CD4-positive, alpha-beta T cell (primary cell): ENCODE data around the gene ZNF319. TPM values are rescaled to one million over a fixed set of nuclear protein-coding genes. Genes with fewer than 3 reads are reported as not detected.

ENCODE experiments used
- ATAC-seq: fragments of 200-7000 bp; cut with Tn5 transposase; one replicate; pipeline ENCODE4 v1.10.0; 2022; ENCODE audit warnings: mild to moderate bottlenecking; ENCODE audit not compliant: poor library complexity
- CTCF ChIA-PET: fragments of 350-600 bp; sonication (Branson Sonifier 250); formaldehyde crosslinking; loops from one replicate; lab custom pipeline; 2021; ENCODE audit warnings: antibody characterized with exemption, inconsistent platforms; lab: Charles Lee
- POLR2A ChIA-PET: fragments of 350-600 bp; sonication (Branson Sonifier 250); formaldehyde crosslinking; loops from one replicate; lab custom pipeline; 2021; ENCODE audit warnings: antibody characterized with exemption, inconsistent platforms; lab: Charles Lee
- DNase-seq, 14 experiments: peaks; one replicate each; pipeline ENCODE4 v3.0.0-alpha.2; 2013 to 2020; ENCODE audit warnings: mixed read lengths in 2 of 14
- H3K27ac ChIP-seq, 2 donors: one replicate each; pipeline versions ENCODE4 v1.5.1 to v1.7.0; 2013; ENCODE audit warnings: low read length in 2 of 2, low read depth in 1 of 2, mild to moderate bottlenecking in 1 of 2
- H3K27me3 ChIP-seq, 2 experiments: 1 replicate in 1 of 2; 2 replicates in 1 of 2; pipeline versions ENCODE4 v1.6.1 to v1.7.0; 2013; ENCODE audit warnings: low read length in 2 of 2, control low read depth in 1 of 2, mild to moderate bottlenecking in 1 of 2, moderate library complexity in 1 of 2; ENCODE audit not compliant: insufficient read depth in 2 of 2, control insufficient read depth in 1 of 2
- H3K36me3 ChIP-seq: one replicate; pipeline ENCODE4 v1.6.1; 2013; ENCODE audit warnings: low read length, control low read depth; ENCODE audit not compliant: insufficient read depth
- H3K4me1 ChIP-seq: one replicate; pipeline ENCODE4 v1.6.1; 2013; ENCODE audit warnings: low read length, control low read depth; ENCODE audit not compliant: insufficient read depth
- H3K4me3 ChIP-seq: one replicate; pipeline ENCODE4 v1.5.1; 2013; ENCODE audit warnings: mild to moderate bottlenecking, low read length, moderate library complexity
- H3K9me3 ChIP-seq, 2 experiments: 1 replicate in 1 of 2; 2 replicates in 1 of 2; pipeline versions ENCODE4 v1.6.1 to v1.7.0; 2013; ENCODE audit warnings: low read length in 2 of 2, mild to moderate bottlenecking in 2 of 2, control low read depth in 1 of 2, moderate library complexity in 1 of 2; ENCODE audit not compliant: control insufficient read depth in 1 of 2, insufficient read depth in 1 of 2
- H3K27ac Mint-ChIP-seq: one replicate; pipeline ENCODE4 v1.8.0; 2020; ENCODE audit warnings: mixed read lengths
- H3K27me3 Mint-ChIP-seq: one replicate; pipeline ENCODE4 v1.8.0; 2021; ENCODE audit warnings: mixed read lengths
- H3K36me3 Mint-ChIP-seq: one replicate; pipeline ENCODE4 v1.8.0; 2021; ENCODE audit warnings: low read depth, mixed read lengths
- H3K4me1 Mint-ChIP-seq: one replicate; pipeline ENCODE4 v1.8.0; 2021; ENCODE audit warnings: low read depth, mixed read lengths
- H3K4me3 Mint-ChIP-seq: one replicate; pipeline ENCODE4 v1.8.0; 2020; ENCODE audit warnings: mild to moderate bottlenecking, mixed read lengths
- H3K9me3 Mint-ChIP-seq: one replicate; pipeline ENCODE4 v1.8.0; 2020; ENCODE audit warnings: mixed read lengths
- intact Hi-C, 2 experiments: fragments of 100-400 bp; cut with DNase I in 1 of 2; cut with micrococcal nuclease in 1 of 2; formaldehyde crosslinking; loops; one replicate each; pipeline versions ENCODE4 v1.15.1 to v1.9.0; 2023 to 2025; cut with DNase I, micrococcal nuclease
- total RNA-seq, 174 experiments: library from RNA in 2 of 174; stranded (reverse) in 2 of 174; gene quantifications; one replicate each; pipeline ENCODE4 v1.2.3 and lab custom pipeline; 2021 to 2026
- TF ChIP-seq, protein P1 (sequence below): fragments of 200-600 bp; IDR thresholded peaks from one replicate; pipeline ENCODE4 v1.8.0; 2022; ENCODE audit warnings: antibody characterized with exemption, mild to moderate bottlenecking

Gene ZNF319
- total RNA-seq, 2 experiments from 2014 or later: 11.4 to 12.9 TPM

DNA sequence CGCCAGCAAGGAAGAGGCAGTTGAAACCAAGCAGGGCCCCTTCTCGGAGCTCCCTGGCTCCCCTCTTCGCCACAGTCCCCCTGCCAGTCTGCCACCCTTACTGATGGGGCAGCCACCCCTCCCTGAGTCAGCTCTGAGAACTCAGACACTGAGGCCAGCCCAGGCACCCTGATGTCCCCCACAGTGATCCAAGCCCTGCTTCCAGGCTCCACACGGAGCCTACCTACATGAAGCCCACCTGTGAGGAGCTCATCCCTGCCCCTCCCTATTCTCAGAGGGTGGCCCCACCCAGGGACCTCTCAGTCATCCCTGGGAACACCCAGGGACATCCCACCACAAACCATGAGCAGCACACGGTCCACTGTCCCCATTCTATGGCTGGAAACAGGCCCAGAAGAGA, 38.4 kb downstream of the ZNF319 start:
- intact Hi-C loops: no loop called here
- H3K9me3 ChIP-seq: no peaks in the 10 kb centered on the region
- TF ChIP-seq, protein P1, sequence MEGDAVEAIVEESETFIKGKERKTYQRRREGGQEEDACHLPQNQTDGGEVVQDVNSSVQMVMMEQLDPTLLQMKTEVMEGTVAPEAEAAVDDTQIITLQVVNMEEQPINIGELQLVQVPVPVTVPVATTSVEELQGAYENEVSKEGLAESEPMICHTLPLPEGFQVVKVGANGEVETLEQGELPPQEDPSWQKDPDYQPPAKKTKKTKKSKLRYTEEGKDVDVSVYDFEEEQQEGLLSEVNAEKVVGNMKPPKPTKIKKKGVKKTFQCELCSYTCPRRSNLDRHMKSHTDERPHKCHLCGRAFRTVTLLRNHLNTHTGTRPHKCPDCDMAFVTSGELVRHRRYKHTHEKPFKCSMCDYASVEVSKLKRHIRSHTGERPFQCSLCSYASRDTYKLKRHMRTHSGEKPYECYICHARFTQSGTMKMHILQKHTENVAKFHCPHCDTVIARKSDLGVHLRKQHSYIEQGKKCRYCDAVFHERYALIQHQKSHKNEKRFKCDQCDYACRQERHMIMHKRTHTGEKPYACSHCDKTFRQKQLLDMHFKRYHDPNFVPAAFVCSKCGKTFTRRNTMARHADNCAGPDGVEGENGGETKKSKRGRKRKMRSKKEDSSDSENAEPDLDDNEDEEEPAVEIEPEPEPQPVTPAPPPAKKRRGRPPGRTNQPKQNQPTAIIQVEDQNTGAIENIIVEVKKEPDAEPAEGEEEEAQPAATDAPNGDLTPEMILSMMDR: no peak
- no peaks in the 10 kb centered on the region for H3K36me3 ChIP-seq
- H3K4me1 Mint-ChIP-seq: no peaks in the 10 kb centered on the region
- H3K4me3 ChIP-seq: no peak overlapping the region
- ChIA-PET POLR2A (no interaction called here), CTCF (no interaction called here)
- H3K27me3 Mint-ChIP-seq: no peaks in the 10 kb centered on the region
- H3K4me3 Mint-ChIP-seq: no peak overlapping the region
- H3K27ac Mint-ChIP-seq: no peak overlapping the region
- H3K9me3 Mint-ChIP-seq: no peaks in the 10 kb centered on the region
- no peaks in the 10 kb centered on the region for H3K36me3 Mint-ChIP-seq
- H3K27ac ChIP-seq: no peak overlapping the region
- no peak for DNase-seq
- no peak for ATAC-seq
- no peaks in the 10 kb centered on the region for H3K4me1 ChIP-seq
- no peaks in the 10 kb centered on the region for H3K27me3 ChIP-seq

DNA sequence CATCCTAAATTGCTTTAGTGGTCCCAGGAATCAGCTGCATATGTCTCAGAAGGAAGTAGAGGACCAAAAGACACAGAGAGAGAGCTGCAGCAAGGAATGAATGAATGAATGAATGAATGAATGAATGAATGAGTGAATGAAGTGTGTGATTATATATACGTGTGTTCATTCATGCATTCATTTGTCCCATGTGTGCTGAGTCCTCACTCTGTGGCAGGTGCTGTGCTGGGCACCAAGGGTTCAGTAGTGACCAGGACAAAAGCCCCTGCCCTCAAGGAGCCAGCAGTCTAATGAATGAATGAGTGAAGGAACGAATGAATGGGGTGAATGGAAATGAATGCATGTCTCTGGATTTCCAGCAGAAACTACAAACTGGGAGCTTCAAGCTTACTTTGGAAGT, 38.9 kb downstream of the ZNF319 start:
- no peak overlapping the region for H3K4me3 Mint-ChIP-seq
- TF ChIP-seq, protein P1: no peak
- H3K27me3 Mint-ChIP-seq: no peaks in the 10 kb centered on the region
- no peak for ATAC-seq
- no peak for DNase-seq
- Histone ChIP-seq H3K27ac (no peak overlapping the region), H3K4me3 (no peak overlapping the region), H3K36me3 (no peaks in the 10 kb centered on the region), H3K4me1 (no peaks in the 10 kb centered on the region), H3K9me3 (no peaks in the 10 kb centered on the region), H3K27me3 (no peaks in the 10 kb centered on the region)
- intact Hi-C loops: no loop called here
- no peaks in the 10 kb centered on the region for H3K9me3 Mint-ChIP-seq
- ChIA-PET CTCF (no interaction called here), POLR2A (no interaction called here)
- no peak overlapping the region for H3K27ac Mint-ChIP-seq
- H3K4me1 Mint-ChIP-seq: no peaks in the 10 kb centered on the region
- no peaks in the 10 kb centered on the region for H3K36me3 Mint-ChIP-seq

DNA sequence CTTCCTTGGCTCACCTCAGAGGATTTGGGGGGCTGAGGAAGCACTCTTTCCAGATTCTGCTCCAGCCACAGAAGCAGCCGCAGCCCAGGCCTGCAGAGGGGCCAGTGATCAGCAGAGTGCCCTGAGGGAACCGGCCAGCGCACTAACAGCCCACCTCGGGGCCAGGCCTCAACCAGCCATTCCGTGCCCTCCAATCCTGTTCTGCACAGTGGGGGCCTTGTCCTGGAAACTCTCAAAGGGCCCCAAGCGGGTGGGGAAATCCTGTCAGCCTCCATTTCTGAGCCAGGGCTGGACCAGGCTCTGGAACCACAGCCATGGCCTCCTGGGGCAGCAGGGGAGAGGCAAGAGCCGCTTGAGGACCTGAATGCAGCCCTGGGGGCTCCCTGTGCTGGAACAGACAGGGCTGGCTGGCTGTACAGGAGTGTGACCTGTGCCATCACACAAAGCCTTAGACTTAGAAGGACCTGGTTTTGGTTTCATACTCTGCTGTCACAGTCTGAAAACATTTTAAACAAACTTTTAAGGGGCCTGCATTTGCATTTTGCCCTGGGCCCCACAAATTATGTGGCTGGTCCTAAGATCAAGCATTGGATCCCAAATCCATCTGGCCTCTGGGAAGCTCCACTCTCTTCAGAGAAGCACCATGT, 39.5 kb downstream of the ZNF319 start:
- Histone ChIP-seq H3K27me3 (no peaks in the 10 kb centered on the region), H3K27ac (no peak overlapping the region), H3K4me1 (no peaks in the 10 kb centered on the region), H3K4me3 (no peak overlapping the region), H3K36me3 (no peaks in the 10 kb centered on the region), H3K9me3 (no peaks in the 10 kb centered on the region)
- intact Hi-C loops: no loop called here
- TF ChIP-seq, protein P1: no peak
- Mint-ChIP-seq H3K9me3 (no peaks in the 10 kb centered on the region), H3K4me1 (no peaks in the 10 kb centered on the region), H3K36me3 (no peaks in the 10 kb centered on the region), H3K27ac (no peak overlapping the region), H3K27me3 (no peaks in the 10 kb centered on the region), H3K4me3 (no peak overlapping the region)
- CTCF ChIA-PET: no interaction called here
- POLR2A ChIA-PET: no interaction called here
- ATAC-seq (no peak), DNase-seq (no peak)
